HFF-Myc (cell line): ENCODE data around the gene LMTK2.

Source experiments
- DNase-seq: peaks from one replicate; pipeline ENCODE4 v3.0.0-alpha.2; 2011; ENCODE audit warnings: low read depth; ENCODE audit errors: extremely low read depth
- H3K4me3 ChIP-seq: replicated peaks from 2 replicates; pipeline ENCODE4 v1.5.1; 2011; ENCODE audit warnings: low read depth, mild to moderate bottlenecking, control low read depth, low read length
- TF ChIP-seq, protein P1 (sequence below): IDR thresholded peaks from 2 replicates; pipeline ENCODE4 v1.5.1; 2012; ENCODE audit warnings: mild to moderate bottlenecking, low read depth, low read length, control low read depth; ENCODE audit errors: missing control alignments

Gene LMTK2

GRCh38 chr7:98223351-98223897 is 116.8 kb downstream of the LMTK2 start:
- TF ChIP-seq, protein P1, sequence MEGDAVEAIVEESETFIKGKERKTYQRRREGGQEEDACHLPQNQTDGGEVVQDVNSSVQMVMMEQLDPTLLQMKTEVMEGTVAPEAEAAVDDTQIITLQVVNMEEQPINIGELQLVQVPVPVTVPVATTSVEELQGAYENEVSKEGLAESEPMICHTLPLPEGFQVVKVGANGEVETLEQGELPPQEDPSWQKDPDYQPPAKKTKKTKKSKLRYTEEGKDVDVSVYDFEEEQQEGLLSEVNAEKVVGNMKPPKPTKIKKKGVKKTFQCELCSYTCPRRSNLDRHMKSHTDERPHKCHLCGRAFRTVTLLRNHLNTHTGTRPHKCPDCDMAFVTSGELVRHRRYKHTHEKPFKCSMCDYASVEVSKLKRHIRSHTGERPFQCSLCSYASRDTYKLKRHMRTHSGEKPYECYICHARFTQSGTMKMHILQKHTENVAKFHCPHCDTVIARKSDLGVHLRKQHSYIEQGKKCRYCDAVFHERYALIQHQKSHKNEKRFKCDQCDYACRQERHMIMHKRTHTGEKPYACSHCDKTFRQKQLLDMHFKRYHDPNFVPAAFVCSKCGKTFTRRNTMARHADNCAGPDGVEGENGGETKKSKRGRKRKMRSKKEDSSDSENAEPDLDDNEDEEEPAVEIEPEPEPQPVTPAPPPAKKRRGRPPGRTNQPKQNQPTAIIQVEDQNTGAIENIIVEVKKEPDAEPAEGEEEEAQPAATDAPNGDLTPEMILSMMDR: no peak

GRCh38 chr7:98223898-98224700 is 117.4 kb downstream of the LMTK2 start:
- no peak overlapping the region for H3K4me3 ChIP-seq
- TF ChIP-seq, protein P1: no peak
- DNase-seq: no peak

More at GRCh38 chr7:98223351-98223897, 116.8 kb downstream of the LMTK2 start:
- no peak overlapping the region for H3K4me3 ChIP-seq
- no peak for DNase-seq

GRCh38 chr7:98224701-98225181 is 118.1 kb downstream of the LMTK2 start:
- TF ChIP-seq, protein P1: no peak
- no peak overlapping the region for H3K4me3 ChIP-seq

DNA sequence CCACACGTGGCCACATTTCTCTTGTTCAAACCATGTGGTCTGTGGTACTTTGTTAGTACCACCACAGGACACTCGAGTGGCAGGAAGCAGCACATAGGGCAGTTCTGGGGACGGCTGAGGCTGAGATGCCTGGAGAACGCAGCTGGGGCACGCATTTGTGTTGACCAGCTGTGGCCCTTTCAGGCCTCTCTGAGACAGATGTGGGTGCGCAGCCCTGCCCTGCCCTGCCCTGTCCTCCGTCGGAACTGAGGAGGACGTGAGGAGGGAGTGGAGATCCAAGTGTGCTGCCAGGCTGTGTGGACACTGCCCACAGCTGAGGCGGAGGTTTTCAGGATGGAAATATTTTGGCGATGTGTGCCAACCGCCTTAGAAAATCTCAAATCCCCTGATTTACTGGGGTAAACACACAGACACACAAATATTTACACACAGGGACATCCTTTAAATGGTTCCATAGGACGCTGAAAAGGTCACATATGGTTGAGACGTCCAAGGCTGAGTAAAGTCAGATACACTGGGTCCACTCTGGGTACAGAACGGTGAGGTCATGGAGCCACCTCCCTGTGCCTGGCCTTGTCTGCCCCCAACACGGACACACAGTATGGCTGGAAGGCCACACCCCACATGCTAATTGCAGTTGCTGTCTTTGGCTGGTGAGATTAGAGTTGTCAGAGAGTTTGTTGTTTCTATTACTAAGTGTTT is 119.4 kb downstream of the LMTK2 start:
- TF ChIP-seq, protein P1: no peak
- no peak overlapping the region for H3K4me3 ChIP-seq
- DNase-seq: no peak

More at GRCh38 chr7:98224701-98225181, 118.1 kb downstream of the LMTK2 start:
- DNase-seq: no peak

- H3K4me3 ChIP-seq: no peak overlapping the region
- DNase-seq: no peak
- TF ChIP-seq, protein P1: no peak
Measured at GRCh38 chr7:98227939-98228338, 121.3 kb downstream of the LMTK2 start.

DNA sequence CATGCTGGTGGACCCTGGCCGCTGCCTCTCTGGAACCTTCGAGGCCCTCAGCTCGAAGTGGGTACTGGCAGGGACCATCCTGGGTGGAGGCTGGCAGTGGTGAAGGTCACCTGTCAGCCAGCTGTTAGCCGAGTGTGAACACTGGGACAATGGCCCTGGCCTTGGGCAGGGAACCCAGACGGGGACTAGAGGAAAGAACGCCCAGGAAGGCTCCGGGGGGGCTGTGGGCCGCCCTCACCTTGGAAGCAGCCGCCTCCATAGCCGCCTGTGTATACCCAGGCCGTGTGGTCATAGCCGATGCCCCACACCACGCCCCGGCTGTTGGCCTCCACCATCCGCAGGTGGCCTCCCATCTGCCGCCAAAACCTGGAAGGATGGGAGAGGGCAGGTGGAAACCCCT is 122.1 kb downstream of the LMTK2 start:
- no peak for DNase-seq
- no peak overlapping the region for H3K4me3 ChIP-seq
- TF ChIP-seq, protein P1: no peak
